Keratinocyte (primary cell): Measurements from ENCODE around the gene NLRP6. TPM values are rescaled to one million over a fixed set of nuclear protein-coding genes. Genes with fewer than 3 reads are reported as not detected.

ENCODE experiments used
- DNase-seq: peaks from one replicate; pipeline ENCODE4 v3.0.0-alpha.2; 2011; ENCODE audit warnings: low read depth, missing footprints, low spot score
- FAIRE-seq: peaks from 2 replicates; lab custom pipeline; 2011; peaks lifted over from hg19 to GRCh38; lab: Jason Lieb, UNC
- H2AFZ ChIP-seq: 2 replicates; pipeline ENCODE4 v1.6.0; 2012; ENCODE audit warnings: low read length, control low read depth, inconsistent platforms; ENCODE audit not compliant: control insufficient read depth
- H3K27ac ChIP-seq: 2 replicates; pipeline ENCODE4 v1.5.1; 2011; ENCODE audit warnings: low read length; ENCODE audit not compliant: control insufficient read depth, insufficient read depth
- H3K27me3 ChIP-seq: 3 replicates; pipeline ENCODE4 v1.6.0; 2011; ENCODE audit warnings: low read length; ENCODE audit not compliant: control insufficient read depth, insufficient read depth; ENCODE audit errors: extremely low read depth
- H3K36me3 ChIP-seq, 2 experiments: 2 replicates in 1 of 2; 3 replicates in 1 of 2; pipeline ENCODE4 v1.5.1; 2011; ENCODE audit warnings: low read length in 2 of 2, mild to moderate bottlenecking in 1 of 2; ENCODE audit not compliant: control insufficient read depth in 2 of 2, insufficient read depth in 2 of 2; ENCODE audit errors: extremely low read depth in 1 of 2
- H3K4me1 ChIP-seq: 3 replicates; pipeline ENCODE4 v1.5.1; 2011; ENCODE audit warnings: low read length; ENCODE audit not compliant: control insufficient read depth, insufficient read depth; ENCODE audit errors: extremely low read depth
- H3K4me2 ChIP-seq: 3 replicates; pipeline ENCODE4 v1.6.0; 2011; ENCODE audit warnings: low read depth, low read length; ENCODE audit not compliant: control insufficient read depth, insufficient read depth; ENCODE audit errors: extremely low read depth
- H3K4me3 ChIP-seq, 3 experiments: fragments of 200-600 bp in 1 of 3; sonication (generic) in 1 of 3; 2 replicates in 2 of 3; 3 replicates in 1 of 3; pipeline ENCODE4 v1.5.1; 2011 to 2016; ENCODE audit warnings: low read length in 3 of 3, mild to moderate bottlenecking in 3 of 3, control low read depth in 2 of 3, inconsistent platforms in 1 of 3, low read depth in 1 of 3, mixed read lengths in 1 of 3, mixed run types in 1 of 3, moderate library complexity in 1 of 3; ENCODE audit not compliant: control insufficient read depth in 2 of 3, insufficient read depth in 2 of 3; ENCODE audit errors: extremely low read depth in 1 of 3
- H3K79me2 ChIP-seq: 2 replicates; pipeline ENCODE4 v1.6.0; 2012; ENCODE audit warnings: low read length; ENCODE audit not compliant: control insufficient read depth, insufficient read depth
- H3K9ac ChIP-seq: 3 replicates; pipeline ENCODE4 v1.6.0; 2011; ENCODE audit warnings: low read length; ENCODE audit not compliant: control insufficient read depth, insufficient read depth; ENCODE audit errors: extremely low read depth
- H3K9me1 ChIP-seq: 3 replicates; pipeline ENCODE4 v1.6.0; 2011; ENCODE audit warnings: low read length; ENCODE audit not compliant: control insufficient read depth, insufficient read depth; ENCODE audit errors: extremely low read depth
- H3K9me3 ChIP-seq: 2 replicates; pipeline ENCODE4 v1.5.1; 2012; ENCODE audit warnings: low read depth, low read length; ENCODE audit not compliant: control insufficient read depth
- H4K20me1 ChIP-seq: 3 replicates; pipeline ENCODE4 v1.6.0; 2011; ENCODE audit warnings: low read length; ENCODE audit not compliant: control insufficient read depth, insufficient read depth; ENCODE audit errors: extremely low read depth
- EZH2 ChIP-seq: IDR thresholded peaks from one replicate; pipeline ENCODE4 v1.6.1; 2012; ENCODE audit warnings: inconsistent platforms, mild to moderate bottlenecking, low read length, moderate library complexity
- dilution Hi-C: fragments of 300-500 bp; cut with MboI; formaldehyde crosslinking; loops from one replicate; pipeline ENCODE4 v1.7.0; 2020; ENCODE audit warnings: low sequenced_read_pairs; ENCODE audit not compliant: extremely low pct_ligation_motif_present
- polyA plus RNA-seq, 5 experiments: library from polyadenylated mRNA; depleted of rRNA in 3 of 5; stranded (reverse) in 3 of 5; stranded (forward) in 1 of 5; unstranded in 1 of 5; fragments of >200 nt; gene quantifications; 1 replicate in 1 of 5; 2 replicates in 3 of 5; 3 replicates in 1 of 5; pipeline versions ENCODE4 v1.2.1 to v1.2.3, GENCODE V29; 2011 to 2012; ENCODE audit warnings: missing spikeins in 2 of 5, low read depth in 1 of 5, low replicate concordance in 1 of 5
- TF ChIP-seq, protein P1 (sequence below), 3 experiments: IDR thresholded peaks in 1 of 3; conservative IDR thresholded peaks in 1 of 3; optimal IDR thresholded peaks in 1 of 3; 2 replicates in 2 of 3; 3 replicates in 1 of 3; pipeline versions ENCODE3 to v1.5.1; 2011; ENCODE audit warnings: low read length in 3 of 3, mild to moderate bottlenecking in 3 of 3, moderate library complexity in 2 of 3, control low read depth in 1 of 3, inconsistent platforms in 1 of 3; ENCODE audit not compliant: insufficient read depth in 2 of 3; ENCODE audit errors: extremely low read depth in 1 of 3

The NLRP6 gene
- polyA plus RNA-seq, 1 donor (not counting 4 experiments of a cell fraction or from before 2014, with no cell fraction given): not detected

DNA sequence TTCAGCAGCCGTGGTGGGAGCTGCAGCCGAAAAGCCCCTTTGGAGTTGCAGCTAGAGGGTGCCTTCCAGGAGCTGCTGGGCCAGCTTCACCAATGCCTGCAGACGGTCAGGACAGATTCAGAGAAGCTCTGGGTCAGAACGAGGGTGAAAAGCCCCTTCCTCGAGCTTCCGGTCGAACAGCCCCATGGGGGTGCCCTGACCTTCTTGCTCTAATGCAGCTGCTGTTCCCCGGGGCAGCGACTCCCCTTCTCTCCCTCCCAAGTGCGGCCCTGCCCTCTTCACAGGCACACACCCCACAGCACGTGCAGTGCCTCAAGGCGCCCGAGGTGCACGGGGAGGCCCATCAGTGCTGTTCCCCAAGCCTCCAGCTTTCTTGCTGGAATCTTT is 52.1 kb downstream of the NLRP6 start:
- Histone ChIP-seq H3K9ac (no peak overlapping the region), H3K27ac (no peak overlapping the region), H3K36me3 (no peaks in the 10 kb centered on the region), H3K4me3 (no peak overlapping the region), H3K79me2 (no peaks in the 10 kb centered on the region), H3K4me1 (peaks cover 3% of the 10 kb centered on the region), H3K27me3 (peaks cover 12% of the 10 kb centered on the region), H3K9me1 (no peaks in the 10 kb centered on the region), H4K20me1 (no peaks in the 10 kb centered on the region), H2AFZ (no peak overlapping the region), H3K4me2 (no peak overlapping the region), H3K9me3 (peaks cover 2% of the 10 kb centered on the region)
- dilution Hi-C loops: no loop called here
- TF ChIP-seq EZH2: no peak
- TF ChIP-seq, protein P1, sequence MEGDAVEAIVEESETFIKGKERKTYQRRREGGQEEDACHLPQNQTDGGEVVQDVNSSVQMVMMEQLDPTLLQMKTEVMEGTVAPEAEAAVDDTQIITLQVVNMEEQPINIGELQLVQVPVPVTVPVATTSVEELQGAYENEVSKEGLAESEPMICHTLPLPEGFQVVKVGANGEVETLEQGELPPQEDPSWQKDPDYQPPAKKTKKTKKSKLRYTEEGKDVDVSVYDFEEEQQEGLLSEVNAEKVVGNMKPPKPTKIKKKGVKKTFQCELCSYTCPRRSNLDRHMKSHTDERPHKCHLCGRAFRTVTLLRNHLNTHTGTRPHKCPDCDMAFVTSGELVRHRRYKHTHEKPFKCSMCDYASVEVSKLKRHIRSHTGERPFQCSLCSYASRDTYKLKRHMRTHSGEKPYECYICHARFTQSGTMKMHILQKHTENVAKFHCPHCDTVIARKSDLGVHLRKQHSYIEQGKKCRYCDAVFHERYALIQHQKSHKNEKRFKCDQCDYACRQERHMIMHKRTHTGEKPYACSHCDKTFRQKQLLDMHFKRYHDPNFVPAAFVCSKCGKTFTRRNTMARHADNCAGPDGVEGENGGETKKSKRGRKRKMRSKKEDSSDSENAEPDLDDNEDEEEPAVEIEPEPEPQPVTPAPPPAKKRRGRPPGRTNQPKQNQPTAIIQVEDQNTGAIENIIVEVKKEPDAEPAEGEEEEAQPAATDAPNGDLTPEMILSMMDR (optimal IDR thresholded peaks at IDR 0.05 in 1 of 3, IDR thresholded peaks at IDR 0.05 in 1 of 3, conservative IDR thresholded peaks at IDR 0.05 in 1 of 3; ENCODE audit: extremely low read depth in 1 of 3, insufficient read depth in 2 of 3, low read length in 3 of 3): no peak
- FAIRE-seq: no peak
- no peak for DNase-seq

DNA sequence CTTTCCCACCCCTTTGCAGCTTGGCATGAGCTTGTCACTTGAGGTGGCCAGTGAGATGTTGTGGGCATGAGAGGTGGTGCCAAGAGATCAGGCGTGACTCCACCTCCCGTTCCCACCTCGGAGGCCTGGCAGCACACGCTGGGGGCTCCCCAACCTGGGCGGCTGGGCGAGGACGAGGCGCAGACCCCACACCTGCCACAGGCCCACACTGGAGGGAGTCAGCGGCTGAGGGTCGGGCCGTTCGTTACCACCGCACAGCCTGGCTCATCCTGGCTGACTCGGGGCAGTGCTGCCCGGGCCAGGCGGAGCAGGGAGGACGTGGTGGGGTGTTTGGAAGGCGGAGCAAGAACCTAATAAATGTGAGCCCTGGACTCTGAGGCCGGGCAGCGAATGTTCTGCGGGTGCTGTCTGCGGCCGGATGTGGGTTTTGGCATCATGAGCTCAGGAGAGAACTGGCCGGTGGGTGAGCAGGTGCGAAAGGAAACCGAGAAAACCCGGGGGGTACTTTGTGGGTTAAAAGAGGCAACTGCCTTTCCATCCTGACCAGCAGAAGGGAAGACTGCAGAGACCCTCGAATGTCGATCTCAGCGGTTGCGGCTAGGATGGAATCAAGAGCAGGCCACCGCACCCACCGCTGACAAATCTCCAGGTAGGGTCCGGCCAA is 52.6 kb downstream of the NLRP6 start:
- DNase-seq (no peak), FAIRE-seq (no peak)
- H3K9me1 ChIP-seq: no peaks in the 10 kb centered on the region
- no peak for TF ChIP-seq EZH2
- TF ChIP-seq, protein P1 (optimal IDR thresholded peaks at IDR 0.05 in 1 of 3, IDR thresholded peaks at IDR 0.05 in 1 of 3, conservative IDR thresholded peaks at IDR 0.05 in 1 of 3; ENCODE audit: extremely low read depth in 1 of 3, insufficient read depth in 2 of 3, low read length in 3 of 3): no peak
- H3K9ac ChIP-seq: no peak overlapping the region
- H4K20me1 ChIP-seq: no peaks in the 10 kb centered on the region
- H3K27me3 ChIP-seq: peaks cover 12% of the 10 kb centered on the region
- H3K4me3 ChIP-seq: no peak overlapping the region
- peaks cover 3% of the 10 kb centered on the region for H3K4me1 ChIP-seq
- H3K27ac ChIP-seq: no peak overlapping the region
- H2AFZ ChIP-seq: no peak overlapping the region
- H3K4me2 ChIP-seq: no peak overlapping the region
- H3K79me2 ChIP-seq: no peaks in the 10 kb centered on the region
- H3K9me3 ChIP-seq: peaks cover 2% of the 10 kb centered on the region
- dilution Hi-C loops: no loop called here
- H3K36me3 ChIP-seq: no peaks in the 10 kb centered on the region
